GM23338 (cell line): Measurements from ENCODE around the gene PPP4R1. TPM values are rescaled to one million over a fixed set of nuclear protein-coding genes. Genes with fewer than 3 reads are reported as not detected.

Experiments
- ATAC-seq: fragments of 200-7000 bp; cut with Tn5 transposase; 3 replicates; pipeline ENCODE4 v1.9.1; 2020
- DNase-seq: peaks from one replicate; pipeline ENCODE4 v3.0.0-alpha.2; 2015; ENCODE audit warnings: low spot score
- H2AFZ ChIP-seq: fragments of 200-600 bp; sonication (generic); 2 replicates; pipeline ENCODE4 v1.8.0; 2016; ENCODE audit warnings: antibody characterized with exemption, mild to moderate bottlenecking, moderate library complexity
- H3F3A ChIP-seq: fragments of 200-600 bp; sonication (generic); replicated peaks from 2 replicates; pipeline ENCODE4 v1.8.0; 2017; ENCODE audit warnings: antibody characterized with exemption, mixed run types, low read depth
- H3K27ac ChIP-seq: fragments of 200-600 bp; sonication (generic); 2 replicates; pipeline ENCODE4 v1.6.1; 2016; ENCODE audit warnings: low read depth
- H3K27me3 ChIP-seq: fragments of 200-600 bp; sonication (generic); 2 replicates; pipeline ENCODE4 v1.8.0; 2016; ENCODE audit warnings: mild to moderate bottlenecking, mixed run types, moderate library complexity; ENCODE audit not compliant: insufficient read depth
- H3K36me3 ChIP-seq: fragments of 200-600 bp; sonication (generic); 2 replicates; pipeline ENCODE4 v1.8.0; 2016; ENCODE audit warnings: mild to moderate bottlenecking; ENCODE audit not compliant: insufficient read depth
- H3K4me1 ChIP-seq: fragments of 200-600 bp; sonication (generic); 2 replicates; pipeline ENCODE4 v1.8.0; 2016; ENCODE audit warnings: mild to moderate bottlenecking, moderate library complexity; ENCODE audit not compliant: insufficient read depth
- H3K4me2 ChIP-seq: fragments of 200-600 bp; sonication (generic); 2 replicates; pipeline ENCODE4 v1.7.1; 2017; ENCODE audit warnings: mixed run types
- H3K4me3 ChIP-seq: fragments of 200-600 bp; sonication (generic); 2 replicates; pipeline ENCODE4 v1.6.1; 2016; ENCODE audit warnings: mixed run types
- H3K79me2 ChIP-seq: fragments of 200-600 bp; sonication (generic); replicated peaks from 2 replicates; pipeline ENCODE4 v1.8.0; 2017; ENCODE audit warnings: mild to moderate bottlenecking; ENCODE audit not compliant: insufficient read depth
- H3K9me2 ChIP-seq: fragments of 200-600 bp; sonication (generic); 2 replicates; pipeline ENCODE4 v1.8.0; 2017; ENCODE audit not compliant: insufficient read depth
- H4K20me1 ChIP-seq: fragments of 200-600 bp; sonication (generic); replicated peaks from 2 replicates; pipeline ENCODE4 v1.8.0; 2017; ENCODE audit warnings: mild to moderate bottlenecking; ENCODE audit not compliant: insufficient read depth
- H3K27ac Mint-ChIP-seq: 2 replicates; pipeline ENCODE4 v1.8.0; 2020; ENCODE audit warnings: inconsistent platforms, mild to moderate bottlenecking, moderate library complexity, mixed read lengths
- H3K27me3 Mint-ChIP-seq: 3 replicates; pipeline ENCODE4 v1.8.0; 2022; ENCODE audit warnings: low read depth, mild to moderate bottlenecking, moderate library complexity, mixed read lengths, inconsistent platforms; ENCODE audit not compliant: insufficient read depth, poor library complexity
- H3K36me3 Mint-ChIP-seq: 3 replicates; pipeline ENCODE4 v1.8.0; 2021; ENCODE audit warnings: low read depth, mild to moderate bottlenecking, inconsistent platforms, moderate library complexity, mixed read lengths
- H3K4me1 Mint-ChIP-seq: 3 replicates; pipeline ENCODE4 v1.8.0; 2020; ENCODE audit warnings: mild to moderate bottlenecking, inconsistent platforms, mixed read lengths
- H3K4me3 Mint-ChIP-seq: 3 replicates; pipeline ENCODE4 v1.8.0; 2021; ENCODE audit warnings: moderate library complexity, mild to moderate bottlenecking, inconsistent platforms, mixed read lengths
- H3K9me3 Mint-ChIP-seq: 3 replicates; pipeline ENCODE4 v1.8.0; 2020; ENCODE audit warnings: moderate library complexity, mild to moderate bottlenecking, inconsistent platforms, mixed read lengths
- CREB1 ChIP-seq: fragments of 250-450 bp; sonication (Bioruptor Pico); IDR thresholded peaks from 2 replicates; pipeline ENCODE4 v1.5.0; 2020; ENCODE audit warnings: low read depth, mild to moderate bottlenecking, moderate library complexity
- EZH2 ChIP-seq: fragments of 200-600 bp; sonication (generic); IDR thresholded peaks from one replicate; pipeline ENCODE4 v1.8.0; 2017; ENCODE audit warnings: antibody characterized with exemption, mild to moderate bottlenecking, low read depth; ENCODE audit not compliant: unreplicated experiment
- JUNB ChIP-seq: IDR thresholded peaks from one replicate; pipeline ENCODE4 v1.6.1; 2016; ENCODE audit warnings: antibody characterized with exemption; ENCODE audit not compliant: unreplicated experiment
- STAT1 ChIP-seq: IDR thresholded peaks from one replicate; pipeline ENCODE4 v1.6.1; 2016; ENCODE audit warnings: antibody characterized with exemption; ENCODE audit not compliant: unreplicated experiment
- ZNF331 ChIP-seq: fragments of 250-450 bp; sonication (Bioruptor Pico); IDR thresholded peaks from 2 replicates; pipeline ENCODE4 v1.5.0; 2020; ENCODE audit warnings: low read depth, mild to moderate bottlenecking, moderate library complexity
- polyA plus RNA-seq: library from polyadenylated mRNA; unstranded; fragments of >200 nt; fragmentation: Nextera tagmentation; extraction: Ambion mirVana; gene quantifications from 2 replicates; pipeline ENCODE4 v1.2.1, GENCODE V29; 2016
- total RNA-seq: library from RNA; depleted of rRNA; stranded (reverse); fragments of >200 nt; shearing (Covaris generic); gene quantifications from 2 replicates; pipeline ENCODE4 v1.2.3, GENCODE V29; 2014
- TF ChIP-seq, protein P1 (sequence below): fragments of 250-450 bp; sonication (Bioruptor Pico); IDR thresholded peaks from 2 replicates; pipeline ENCODE4 v1.5.0; 2020; ENCODE audit warnings: mild to moderate bottlenecking, moderate library complexity

Gene PPP4R1
- total and polyA plus RNA-seq, 2 experiments from 2014 or later, result 18.1 to 79.4 TPM

DNA sequence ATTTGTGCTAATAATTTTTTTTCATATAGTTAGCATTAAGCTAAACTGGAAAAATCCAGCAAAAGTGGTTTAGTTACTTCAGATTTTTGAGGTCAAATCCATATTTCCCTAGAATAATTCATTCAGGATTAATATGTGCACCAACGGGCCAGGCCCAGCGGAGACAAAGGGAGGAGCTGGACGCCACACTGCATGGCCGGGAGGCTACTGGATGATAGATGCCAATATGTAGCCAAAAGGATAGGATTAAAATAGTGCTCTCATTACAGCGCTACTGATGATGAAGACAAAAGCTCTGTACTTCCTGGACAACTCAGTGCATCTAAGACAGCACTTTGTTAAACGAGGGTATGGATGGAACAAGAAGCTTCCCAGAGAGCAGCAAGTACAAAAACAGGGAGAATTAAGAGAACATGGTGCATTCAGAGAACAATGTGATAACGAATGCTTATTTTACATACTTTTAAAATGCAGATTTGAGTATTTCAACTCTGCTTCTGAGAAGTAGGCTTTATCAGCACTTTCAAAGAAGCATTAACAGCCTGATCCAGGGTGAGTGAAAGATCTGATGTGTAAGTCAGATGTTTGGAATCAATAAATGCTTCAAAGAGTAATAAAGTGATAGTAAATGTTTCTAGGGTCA, 39.8 kb downstream of the PPP4R1 start:
- Histone ChIP-seq H3F3A (no peaks in the 10 kb centered on the region), H3K36me3 (peaks cover 5% of the 10 kb centered on the region; the same call in 1 of the 2 replicates), H3K4me1 (peaks cover 13% of the 10 kb centered on the region), H4K20me1 (no peaks in the 10 kb centered on the region), H3K27me3 (no peaks in the 10 kb centered on the region), H3K4me3 (no peak overlapping the region), H3K27ac (no peak overlapping the region), H3K4me2 (peak overlapping the region; percentile 19), H2AFZ (no peak overlapping the region), H3K79me2 (no peaks in the 10 kb centered on the region), H3K9me2 (no peaks in the 10 kb centered on the region)
- Mint-ChIP-seq H3K27ac (peak overlapping the region; percentile 12; the same call in 1 of the 2 replicates), H3K4me1 (peaks cover 15% of the 10 kb centered on the region), H3K36me3 (peaks cover 15% of the 10 kb centered on the region; the same call in 2 of the 3 replicates), H3K27me3 (no peaks in the 10 kb centered on the region), H3K9me3 (no peaks in the 10 kb centered on the region), H3K4me3 (peak overlapping the region; percentile 26)
- TF ChIP-seq EZH2 (no peak), JUNB (no peak), CREB1 (CRISPR knock-in tag) (no peak), STAT1 (no peak), ZNF331 (CRISPR knock-in tag) (no peak)
- TF ChIP-seq, protein P1, sequence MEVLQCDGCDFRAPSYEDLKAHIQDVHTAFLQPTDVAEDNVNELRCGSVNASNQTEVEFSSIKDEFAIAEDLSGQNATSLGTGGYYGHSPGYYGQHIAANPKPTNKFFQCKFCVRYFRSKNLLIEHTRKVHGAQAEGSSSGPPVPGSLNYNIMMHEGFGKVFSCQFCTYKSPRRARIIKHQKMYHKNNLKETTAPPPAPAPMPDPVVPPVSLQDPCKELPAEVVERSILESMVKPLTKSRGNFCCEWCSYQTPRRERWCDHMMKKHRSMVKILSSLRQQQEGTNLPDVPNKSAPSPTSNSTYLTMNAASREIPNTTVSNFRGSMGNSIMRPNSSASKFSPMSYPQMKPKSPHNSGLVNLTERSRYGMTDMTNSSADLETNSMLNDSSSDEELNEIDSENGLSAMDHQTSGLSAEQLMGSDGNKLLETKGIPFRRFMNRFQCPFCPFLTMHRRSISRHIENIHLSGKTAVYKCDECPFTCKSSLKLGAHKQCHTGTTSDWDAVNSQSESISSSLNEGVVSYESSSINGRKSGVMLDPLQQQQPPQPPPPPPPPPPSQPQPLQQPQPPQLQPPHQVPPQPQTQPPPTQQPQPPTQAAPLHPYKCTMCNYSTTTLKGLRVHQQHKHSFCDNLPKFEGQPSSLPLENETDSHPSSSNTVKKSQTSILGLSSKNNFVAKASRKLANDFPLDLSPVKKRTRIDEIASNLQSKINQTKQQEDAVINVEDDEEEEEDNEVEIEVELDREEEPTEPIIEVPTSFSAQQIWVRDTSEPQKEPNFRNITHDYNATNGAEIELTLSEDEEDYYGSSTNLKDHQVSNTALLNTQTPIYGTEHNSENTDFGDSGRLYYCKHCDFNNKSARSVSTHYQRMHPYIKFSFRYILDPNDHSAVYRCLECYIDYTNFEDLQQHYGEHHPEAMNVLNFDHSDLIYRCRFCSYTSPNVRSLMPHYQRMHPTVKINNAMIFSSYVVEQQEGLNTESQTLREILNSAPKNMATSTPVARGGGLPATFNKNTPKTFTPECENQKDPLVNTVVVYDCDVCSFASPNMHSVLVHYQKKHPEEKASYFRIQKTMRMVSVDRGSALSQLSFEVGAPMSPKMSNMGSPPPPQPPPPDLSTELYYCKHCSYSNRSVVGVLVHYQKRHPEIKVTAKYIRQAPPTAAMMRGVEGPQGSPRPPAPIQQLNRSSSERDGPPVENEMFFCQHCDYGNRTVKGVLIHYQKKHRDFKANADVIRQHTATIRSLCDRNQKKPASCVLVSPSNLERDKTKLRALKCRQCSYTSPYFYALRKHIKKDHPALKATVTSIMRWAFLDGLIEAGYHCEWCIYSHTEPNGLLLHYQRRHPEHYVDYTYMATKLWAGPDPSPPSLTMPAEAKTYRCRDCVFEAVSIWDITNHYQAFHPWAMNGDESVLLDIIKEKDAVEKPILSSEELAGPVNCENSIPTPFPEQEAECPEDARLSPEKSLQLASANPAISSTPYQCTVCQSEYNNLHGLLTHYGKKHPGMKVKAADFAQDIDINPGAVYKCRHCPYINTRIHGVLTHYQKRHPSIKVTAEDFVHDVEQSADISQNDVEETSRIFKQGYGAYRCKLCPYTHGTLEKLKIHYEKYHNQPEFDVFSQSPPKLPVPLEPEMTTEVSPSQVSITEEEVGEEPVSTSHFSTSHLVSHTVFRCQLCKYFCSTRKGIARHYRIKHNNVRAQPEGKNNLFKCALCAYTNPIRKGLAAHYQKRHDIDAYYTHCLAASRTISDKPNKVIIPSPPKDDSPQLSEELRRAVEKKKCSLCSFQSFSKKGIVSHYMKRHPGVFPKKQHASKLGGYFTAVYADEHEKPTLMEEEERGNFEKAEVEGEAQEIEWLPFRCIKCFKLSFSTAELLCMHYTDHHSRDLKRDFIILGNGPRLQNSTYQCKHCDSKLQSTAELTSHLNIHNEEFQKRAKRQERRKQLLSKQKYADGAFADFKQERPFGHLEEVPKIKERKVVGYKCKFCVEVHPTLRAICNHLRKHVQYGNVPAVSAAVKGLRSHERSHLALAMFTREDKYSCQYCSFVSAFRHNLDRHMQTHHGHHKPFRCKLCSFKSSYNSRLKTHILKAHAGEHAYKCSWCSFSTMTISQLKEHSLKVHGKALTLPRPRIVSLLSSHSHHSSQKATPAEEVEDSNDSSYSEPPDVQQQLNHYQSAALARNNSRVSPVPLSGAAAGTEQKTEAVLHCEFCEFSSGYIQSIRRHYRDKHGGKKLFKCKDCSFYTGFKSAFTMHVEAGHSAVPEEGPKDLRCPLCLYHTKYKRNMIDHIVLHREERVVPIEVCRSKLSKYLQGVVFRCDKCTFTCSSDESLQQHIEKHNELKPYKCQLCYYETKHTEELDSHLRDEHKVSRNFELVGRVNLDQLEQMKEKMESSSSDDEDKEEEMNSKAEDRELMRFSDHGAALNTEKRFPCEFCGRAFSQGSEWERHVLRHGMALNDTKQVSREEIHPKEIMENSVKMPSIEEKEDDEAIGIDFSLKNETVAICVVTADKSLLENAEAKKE (CRISPR knock-in tag), result no peak
- ATAC-seq (peak; percentile 67), DNase-seq (peak; percentile 30)
